Endothelial cell of hepatic sinusoid (primary cell): ENCODE data around the gene ITPR1.
"Not testable (repeated sequence)": the region's sequence is repeated elsewhere in the genome, so short reads cannot be mapped to it uniquely, and the experiment has no call there.

Experiments
- in situ Hi-C: cut with HindIII; loops from 2 replicates; pipeline ENCODE4 v1.10.0; 2017; ENCODE audit warnings: low sequenced_read_pairs

ITPR1 gene

GRCh38 chr3:4752201-4753072, 259.3 kb downstream of the ITPR1 start:
- in situ Hi-C loops: no loop called here

GRCh38 chr3:4753073-4753691, 260.0 kb downstream of the ITPR1 start:
- in situ Hi-C loops: no loop called here

- in situ Hi-C loops: no loop called here
These were observed 261.3 kb downstream of the ITPR1 start for GRCh38 chr3:4754180-4755086.

- in situ Hi-C loops: no loop called here
These were observed 262.4 kb downstream of the ITPR1 start for GRCh38 chr3:4755566-4755965.

- in situ Hi-C loops: no loop called here
These were observed 263.1 kb downstream of the ITPR1 start for GRCh38 chr3:4756057-4756775.

GRCh38 chr3:4756855-4757574, 263.9 kb downstream of the ITPR1 start:
- in situ Hi-C loops: no loop called here

GRCh38 chr3:4757575-4758248, 264.6 kb downstream of the ITPR1 start:
- in situ Hi-C loops: no loop called here

- in situ Hi-C loops: no loop called here
These were observed 265.2 kb downstream of the ITPR1 start for GRCh38 chr3:4758249-4758860.

GRCh38 chr3:4758957-4759656, 266.0 kb downstream of the ITPR1 start:
- in situ Hi-C loops: no loop called here

GRCh38 chr3:4759689-4760312, 266.7 kb downstream of the ITPR1 start:
- in situ Hi-C loops: no loop called here

GRCh38 chr3:4761759-4762158, 268.6 kb downstream of the ITPR1 start:
- in situ Hi-C loops: no loop called here

- in situ Hi-C loops: not testable (repeated sequence)
These were observed 269.5 kb downstream of the ITPR1 start for GRCh38 chr3:4762481-4763230.

GRCh38 chr3:4763604-4764247, 270.6 kb downstream of the ITPR1 start:
- in situ Hi-C loops: no loop called here

- in situ Hi-C loops: no loop called here
These were observed 272.1 kb downstream of the ITPR1 start for GRCh38 chr3:4765212-4765611.

GRCh38 chr3:4766263-4766662, 273.1 kb downstream of the ITPR1 start:
- in situ Hi-C loops: no loop called here

GRCh38 chr3:4766716-4767499, 273.8 kb downstream of the ITPR1 start:
- in situ Hi-C loops: no loop called here
